ENCODE results near the gene LAMC1.

LAMC1 gene

DNA sequence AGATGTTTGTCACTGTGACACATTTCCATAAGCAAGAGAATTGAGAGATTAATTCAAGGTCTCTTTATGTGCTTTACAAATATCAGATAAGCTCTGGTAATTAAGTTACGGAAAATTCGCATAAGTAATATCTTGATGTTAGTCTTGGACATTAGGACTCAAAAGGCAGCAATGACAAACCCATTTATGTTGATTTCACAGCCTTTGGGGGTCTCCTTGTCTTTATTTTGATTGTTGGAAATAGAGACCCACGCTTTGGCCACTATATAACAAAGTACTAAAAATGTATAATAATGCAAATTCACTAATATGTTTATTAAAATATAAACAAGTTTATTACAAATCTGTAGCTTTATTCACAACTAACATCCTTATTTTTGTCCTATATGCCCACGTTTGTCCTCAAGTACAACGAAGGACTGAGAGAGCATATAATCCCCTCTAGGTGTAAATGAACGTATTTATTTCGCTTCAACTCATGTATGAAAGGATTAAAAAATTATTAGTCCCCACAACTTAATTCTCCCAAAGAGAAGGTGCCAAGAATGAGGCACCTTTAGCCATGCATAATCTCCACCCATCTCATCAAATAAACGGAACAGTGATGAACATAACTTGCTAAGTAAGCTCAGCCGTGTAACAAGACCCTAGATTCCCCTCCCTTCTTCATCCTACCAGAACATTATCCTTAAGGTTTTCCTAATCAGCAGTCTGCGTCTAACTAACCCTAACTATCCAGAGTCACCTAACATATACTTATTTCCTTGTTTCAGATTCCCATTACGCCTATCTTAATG is 1.6 kb upstream of the LAMC1 start:
- DNase-seq: no peak

DNA sequence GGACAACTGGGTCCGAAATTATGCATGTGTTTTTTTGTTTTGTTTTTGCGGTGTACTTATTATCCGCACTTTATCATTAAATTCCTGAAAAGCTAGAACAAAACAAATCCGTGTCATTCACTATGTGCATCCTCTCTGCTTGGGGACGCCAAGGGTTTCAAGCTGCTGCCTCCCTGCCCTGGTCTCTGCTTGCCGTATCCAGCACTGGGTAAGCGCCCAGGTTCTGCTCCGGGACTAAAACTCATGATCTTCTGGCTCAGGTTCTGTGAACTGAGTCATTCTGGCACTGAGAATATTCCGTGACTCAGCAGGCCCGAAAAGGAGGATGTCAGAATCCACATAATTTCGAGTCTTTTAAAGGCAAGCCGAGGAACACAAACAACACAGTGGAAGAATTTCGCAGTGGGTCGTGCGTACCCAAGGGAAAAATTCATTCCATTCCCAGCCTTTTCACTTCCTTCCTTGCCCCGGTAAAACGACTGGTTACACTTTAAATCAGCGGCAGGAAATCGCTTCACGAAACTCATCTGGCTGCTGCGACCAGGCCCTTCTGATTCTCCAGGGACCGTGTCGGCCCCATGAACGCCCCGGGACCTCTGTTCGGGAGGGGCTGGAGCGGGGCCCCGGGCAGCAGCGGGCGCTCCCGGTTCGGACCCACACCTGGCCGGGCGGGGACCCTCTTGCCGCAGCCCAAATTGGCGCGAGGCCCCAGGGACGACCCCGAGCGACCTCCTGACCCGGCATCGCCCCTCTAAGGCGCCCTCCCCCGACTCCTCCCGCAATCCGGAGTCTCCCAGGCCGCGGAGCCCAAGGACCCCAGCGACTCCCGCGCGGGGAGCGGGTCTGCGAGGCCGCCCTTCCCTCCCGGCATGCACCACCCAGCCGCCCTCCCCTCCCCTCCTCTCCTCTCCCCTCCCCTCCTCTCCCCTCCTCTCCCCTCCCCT is 746 bp upstream of the LAMC1 start:
- DNase-seq: no peak

DNA sequence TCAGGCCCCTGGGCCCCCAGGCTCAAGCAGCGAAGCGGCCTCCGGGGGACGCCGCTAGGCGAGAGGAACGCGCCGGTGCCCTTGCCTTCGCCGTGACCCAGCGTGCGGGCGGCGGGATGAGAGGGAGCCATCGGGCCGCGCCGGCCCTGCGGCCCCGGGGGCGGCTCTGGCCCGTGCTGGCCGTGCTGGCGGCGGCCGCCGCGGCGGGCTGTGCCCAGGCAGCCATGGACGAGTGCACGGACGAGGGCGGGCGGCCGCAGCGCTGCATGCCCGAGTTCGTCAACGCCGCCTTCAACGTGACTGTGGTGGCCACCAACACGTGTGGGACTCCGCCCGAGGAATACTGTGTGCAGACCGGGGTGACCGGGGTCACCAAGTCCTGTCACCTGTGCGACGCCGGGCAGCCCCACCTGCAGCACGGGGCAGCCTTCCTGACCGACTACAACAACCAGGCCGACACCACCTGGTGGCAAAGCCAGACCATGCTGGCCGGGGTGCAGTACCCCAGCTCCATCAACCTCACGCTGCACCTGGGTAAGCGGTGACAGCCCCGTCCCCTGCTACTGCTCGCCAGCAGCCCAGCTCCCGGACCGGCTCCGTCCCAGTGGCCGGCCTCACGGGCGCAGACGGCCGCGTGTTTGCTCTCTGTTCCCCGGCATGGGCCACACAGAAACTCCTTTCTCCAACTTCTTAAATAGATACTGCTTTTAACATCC is 539 bp downstream of the LAMC1 start:
- DNase-seq: no peak

DNA sequence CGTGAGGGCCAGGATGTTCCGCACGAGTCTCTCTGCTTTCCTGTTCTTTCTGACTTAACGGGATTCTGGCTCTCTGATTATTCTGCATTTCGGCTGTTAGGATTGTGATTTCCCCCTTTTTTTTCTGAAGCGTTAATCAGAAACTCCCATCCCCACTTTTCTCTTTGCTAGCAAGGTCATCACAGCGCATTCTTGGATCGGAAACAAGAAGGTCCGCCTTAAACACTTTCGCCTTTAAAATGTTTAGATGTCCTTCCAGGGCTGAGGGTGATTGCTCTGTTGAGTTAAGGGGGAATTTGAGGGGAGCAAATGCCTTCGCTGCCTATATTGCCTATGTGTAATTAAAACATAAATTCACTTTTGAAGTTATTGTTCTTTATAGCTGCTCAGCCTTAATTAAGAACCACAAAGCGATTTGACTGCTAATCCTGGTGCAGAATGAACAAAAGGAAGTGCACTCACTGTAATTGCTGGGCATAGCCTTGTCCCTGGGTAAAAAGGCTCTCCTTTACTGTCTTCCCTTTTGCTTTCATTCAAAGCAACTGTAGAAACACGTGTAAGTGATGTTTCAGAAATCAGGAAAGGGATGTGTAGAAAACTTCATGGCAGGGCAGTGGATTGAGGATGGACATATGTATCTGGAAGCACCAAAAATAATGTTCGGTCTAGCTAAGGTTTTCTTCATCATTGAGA is 1.2 kb downstream of the LAMC1 start:
- DNase-seq: no peak

DNA sequence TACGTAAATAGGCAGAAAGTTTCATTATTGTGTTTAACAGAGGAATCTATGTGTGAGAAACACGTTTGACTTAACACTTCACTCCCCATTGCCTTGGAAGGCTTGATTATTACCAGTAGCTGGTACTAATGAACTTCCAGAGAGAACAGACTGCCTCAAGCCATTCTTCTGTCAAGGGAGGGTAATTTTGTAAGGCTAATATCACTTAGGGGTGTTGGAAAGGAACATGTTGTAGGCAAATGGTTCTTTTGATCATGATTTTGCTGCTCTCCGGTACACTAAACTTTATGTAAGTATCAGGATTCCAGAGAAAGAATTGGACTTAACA is 1.8 kb downstream of the LAMC1 start:
- DNase-seq: no peak

DNA sequence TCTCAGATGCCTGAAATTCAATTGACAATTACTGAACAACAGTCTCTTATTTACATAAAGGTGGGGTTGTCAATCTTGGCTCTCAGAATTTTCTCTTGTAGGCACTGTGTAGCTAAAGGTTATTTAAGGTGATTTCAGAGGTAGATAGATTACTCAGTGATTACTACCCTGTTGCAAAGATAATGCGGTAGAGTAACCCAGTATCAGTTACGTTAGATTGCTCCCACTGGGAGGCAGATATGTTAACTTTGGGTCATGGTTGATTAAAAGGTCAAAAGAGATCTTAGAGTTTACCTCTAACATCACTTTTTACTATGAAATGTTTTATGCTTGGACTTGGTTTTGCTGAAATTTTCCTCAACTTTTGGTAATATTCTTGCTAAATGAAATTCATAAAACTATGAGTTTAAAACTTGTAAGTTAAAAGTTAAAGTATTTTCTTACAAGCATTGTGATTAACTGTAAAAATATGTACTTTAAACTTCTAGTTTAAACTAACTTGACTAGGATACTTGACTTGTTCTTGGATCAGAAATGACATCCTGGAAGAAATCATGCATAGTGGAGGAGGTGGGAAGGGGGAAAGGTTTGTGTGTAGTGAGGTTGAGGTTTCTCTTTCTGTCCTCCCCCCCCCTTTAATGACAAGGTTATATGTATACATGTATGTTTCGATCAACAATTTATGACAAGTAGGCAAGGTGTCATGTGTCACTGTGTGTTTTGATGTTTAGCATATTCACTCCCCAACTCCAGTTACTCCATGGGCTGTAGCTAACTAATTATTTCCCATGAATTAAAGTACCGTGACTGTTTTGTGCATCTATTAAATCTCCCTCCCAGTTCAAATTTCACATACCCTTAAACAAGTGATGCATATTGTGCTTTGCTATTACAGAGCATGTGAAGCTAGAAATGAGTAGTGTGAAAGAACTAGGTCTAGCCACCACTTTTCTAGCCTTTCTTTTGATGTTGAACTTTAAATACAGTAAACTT is 2.9 kb downstream of the LAMC1 start:
- DNase-seq: no peak

DNA sequence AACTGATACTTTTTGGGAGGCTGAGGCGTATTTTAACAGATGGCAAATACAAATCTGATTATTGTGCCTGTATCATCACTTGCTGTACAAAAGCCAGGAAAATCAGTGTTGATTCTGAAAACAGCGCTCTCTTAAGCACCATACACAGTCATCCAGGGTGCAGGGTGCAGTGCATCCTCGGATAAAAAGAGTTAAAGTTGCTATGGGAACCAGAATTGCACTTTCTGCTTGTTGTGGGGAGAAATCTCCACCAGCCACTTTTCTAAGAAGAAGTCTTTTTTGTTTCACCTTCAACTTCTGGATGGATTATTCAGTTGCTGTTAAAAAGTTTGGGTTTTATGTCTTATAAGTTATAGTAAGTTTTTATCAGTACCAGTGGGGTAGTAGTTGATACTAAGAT is 3.8 kb downstream of the LAMC1 start:
- DNase-seq: no peak

DNA sequence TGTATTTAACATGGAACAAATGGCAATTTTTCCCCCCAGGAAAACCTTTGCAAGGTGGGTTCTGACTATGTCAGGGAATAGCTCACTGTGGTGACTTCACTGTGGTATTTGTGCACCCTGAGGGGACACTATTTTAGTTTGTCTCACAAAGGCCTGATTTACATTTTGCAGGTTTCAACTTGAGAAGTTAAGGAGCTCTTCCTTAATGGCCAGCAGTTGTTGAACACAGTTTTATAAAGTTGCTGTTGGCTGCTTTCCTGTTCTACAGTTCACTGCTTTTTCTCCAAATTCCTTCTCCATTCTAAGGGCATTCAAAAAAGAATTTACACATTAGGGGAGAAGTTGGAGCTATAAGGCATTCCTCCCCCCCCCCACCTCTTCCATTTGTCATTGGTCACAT is 4.6 kb downstream of the LAMC1 start:
- DNase-seq: no peak

DNA sequence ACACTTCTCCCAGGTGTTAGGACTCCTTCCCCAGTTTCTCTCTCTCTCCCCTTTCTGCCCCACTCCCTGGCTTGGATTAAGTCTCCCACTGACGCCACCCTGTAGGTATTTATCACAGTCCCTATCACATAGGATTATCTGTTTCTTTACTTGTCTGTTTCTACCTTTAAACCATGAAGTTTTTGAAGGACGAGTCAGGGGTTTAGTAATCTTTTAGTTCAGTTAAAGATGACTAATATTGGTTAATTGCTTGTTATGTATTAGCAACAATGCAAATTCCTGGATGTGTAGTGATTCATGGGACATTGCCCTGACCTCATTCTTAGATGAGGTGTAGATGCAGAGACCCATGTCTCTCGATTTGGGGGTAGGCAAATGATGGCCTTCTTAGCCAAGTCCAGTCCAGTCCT is 6.4 kb downstream of the LAMC1 start:
- DNase-seq: no peak

DNA sequence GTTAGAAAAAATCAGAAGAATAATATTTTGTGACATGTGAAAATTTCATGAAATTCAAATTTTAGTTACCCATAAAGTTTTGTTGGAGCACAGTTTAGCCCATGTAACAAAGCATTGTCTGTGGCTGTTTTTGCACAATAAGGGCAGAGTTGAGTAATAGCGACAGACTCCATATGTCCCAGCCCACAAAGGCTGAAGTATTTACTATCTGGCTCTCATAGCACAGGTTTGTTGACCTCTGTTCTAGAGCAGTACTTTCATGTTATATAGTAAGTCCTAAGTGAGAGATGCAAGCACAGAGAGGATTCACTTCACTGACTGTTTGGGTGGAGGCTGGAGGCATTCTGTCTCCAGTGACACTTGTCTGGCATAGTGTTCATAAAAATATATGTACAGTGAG is 6.8 kb downstream of the LAMC1 start:
- DNase-seq: no peak

DNA sequence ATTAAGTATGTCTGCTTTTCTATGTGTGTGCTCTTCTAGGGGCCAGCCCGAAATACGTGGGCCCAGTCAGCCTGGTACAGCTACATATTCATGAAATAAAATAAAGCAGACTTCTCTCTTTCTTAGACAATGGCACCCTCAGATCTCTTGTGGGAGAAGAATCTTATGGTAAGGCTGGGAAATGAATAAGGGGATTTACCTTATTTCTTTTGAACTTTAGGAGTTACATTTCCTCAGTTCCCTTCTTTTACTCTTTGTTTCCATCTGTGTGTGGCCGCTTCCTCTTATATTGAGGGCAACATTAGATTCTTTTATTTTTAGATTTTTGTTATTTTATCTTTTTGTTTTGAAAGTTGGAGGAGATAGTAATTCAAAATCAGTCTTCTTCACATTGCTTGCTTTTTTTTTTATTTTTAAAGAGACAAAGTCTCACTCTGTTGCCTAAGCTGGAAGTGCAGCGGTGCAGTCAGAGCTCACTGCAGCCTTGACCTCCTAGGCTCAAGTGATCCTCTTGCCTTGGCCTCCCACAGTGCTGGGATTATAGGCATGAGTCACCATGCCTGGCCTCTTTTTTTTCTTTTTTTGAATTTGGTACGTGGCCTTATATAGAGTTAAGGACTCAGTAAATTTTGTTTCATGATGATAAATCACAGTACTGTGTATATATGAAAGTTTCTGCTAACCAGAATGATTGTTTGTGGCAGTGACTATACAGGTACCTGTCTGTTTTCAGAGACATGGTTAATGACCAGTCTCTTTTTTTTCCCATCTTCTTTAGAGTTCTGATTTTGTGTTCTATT is 9.1 kb downstream of the LAMC1 start:
- no peak for DNase-seq

DNA sequence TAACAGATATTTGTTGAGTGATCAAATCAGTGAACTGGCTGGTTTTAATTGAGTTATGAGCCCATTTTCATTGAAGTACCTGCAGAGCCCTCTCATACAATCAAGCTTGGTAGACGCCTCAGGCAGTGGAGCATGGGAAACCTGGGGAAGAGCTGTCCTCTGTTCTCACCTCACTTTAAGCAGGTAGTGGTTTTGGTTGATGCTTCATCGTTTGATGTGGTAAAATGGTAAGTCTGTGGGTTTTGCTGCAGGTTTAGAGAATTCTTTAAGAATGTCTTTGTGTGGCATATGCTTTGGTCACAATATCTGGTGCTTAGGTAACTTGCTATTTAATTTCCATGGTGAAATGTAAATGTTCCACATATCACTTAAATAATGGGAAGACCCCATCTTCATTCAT is 10.0 kb downstream of the LAMC1 start:
- DNase-seq: no peak

DNA sequence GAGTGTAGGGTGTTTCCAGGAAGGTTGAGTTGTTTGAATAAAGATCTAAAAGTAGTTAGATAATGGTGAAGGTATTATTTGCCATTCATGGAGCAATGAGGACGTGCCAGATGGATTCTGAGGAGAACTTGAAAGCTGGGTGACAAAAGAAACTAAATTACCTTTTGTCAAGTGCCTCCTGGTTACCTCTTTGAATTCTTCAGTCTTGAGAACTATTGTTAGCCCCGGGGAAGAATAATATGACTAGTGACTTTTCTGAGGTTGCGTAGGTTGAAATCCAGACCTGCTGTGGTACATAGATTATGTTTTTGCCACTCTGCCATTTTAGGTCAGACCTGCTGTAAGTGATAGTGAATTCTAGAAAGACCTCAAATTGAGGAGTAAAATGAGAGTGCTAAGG is 11.5 kb downstream of the LAMC1 start:
- DNase-seq: no peak

DNA sequence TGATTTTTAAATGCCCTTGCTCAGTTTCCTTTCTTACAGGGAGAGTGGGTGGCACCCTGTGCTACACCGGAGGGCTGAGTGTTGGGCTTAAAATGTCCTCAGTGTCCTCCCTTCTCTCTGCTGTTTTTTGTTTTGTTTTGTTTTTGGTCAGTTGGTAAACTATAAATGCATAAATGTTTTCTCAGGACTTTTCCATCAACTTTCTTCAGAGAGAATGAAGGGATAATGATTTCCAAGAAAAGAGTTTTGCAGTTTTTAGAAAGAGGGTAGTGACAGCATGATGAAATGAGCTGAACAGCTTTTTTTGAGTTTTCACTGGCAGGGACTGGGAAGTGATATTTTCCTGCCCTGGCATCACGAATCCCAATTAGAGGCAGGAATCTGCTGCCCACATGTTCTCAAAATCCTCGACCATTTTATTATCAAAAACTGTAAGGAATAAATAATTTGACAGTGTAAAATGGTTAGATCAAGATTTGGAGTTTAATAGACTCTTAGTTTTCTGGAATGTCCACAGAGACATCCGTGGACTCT is 15.2 kb downstream of the LAMC1 start:
- no peak for DNase-seq

DNA sequence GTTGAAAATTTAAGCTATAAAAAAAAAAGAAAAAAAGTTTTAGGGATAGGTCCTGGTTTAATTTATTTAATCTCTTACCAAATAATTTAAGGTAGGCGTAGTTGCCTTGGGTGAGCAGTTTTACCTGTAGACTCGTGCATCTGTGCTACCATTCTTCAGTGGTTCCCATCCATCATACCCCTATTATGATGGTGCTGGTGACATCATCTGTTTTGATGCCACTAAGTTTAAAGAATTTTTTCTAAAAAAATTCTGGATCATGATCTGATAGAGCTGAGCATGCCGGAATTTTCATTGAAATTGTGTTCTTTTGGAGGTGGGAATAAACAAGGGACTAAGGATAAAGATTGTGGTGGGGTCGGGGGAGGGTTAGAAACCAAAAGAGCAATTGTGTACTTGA is 15.7 kb downstream of the LAMC1 start:
- DNase-seq: no peak

DNA sequence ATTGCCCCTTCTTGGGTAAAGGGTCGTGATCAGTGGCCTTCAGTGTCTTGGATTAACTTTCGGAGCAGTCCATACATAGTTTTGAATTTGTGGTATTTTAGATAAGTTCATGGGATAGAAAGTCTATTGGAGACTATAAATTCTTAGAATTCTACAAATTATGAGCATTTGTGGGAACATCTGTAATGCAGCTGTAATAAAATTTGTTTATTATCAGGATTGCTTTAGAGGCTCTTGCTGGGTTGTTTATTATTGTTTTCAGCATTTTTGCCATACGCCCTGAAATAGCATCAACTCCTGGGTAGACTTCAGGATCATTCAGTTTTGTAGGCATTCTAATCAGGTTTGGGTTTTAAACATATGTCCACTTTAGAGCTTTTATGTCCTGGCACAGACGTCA is 16.1 kb downstream of the LAMC1 start:
- DNase-seq: no peak

DNA sequence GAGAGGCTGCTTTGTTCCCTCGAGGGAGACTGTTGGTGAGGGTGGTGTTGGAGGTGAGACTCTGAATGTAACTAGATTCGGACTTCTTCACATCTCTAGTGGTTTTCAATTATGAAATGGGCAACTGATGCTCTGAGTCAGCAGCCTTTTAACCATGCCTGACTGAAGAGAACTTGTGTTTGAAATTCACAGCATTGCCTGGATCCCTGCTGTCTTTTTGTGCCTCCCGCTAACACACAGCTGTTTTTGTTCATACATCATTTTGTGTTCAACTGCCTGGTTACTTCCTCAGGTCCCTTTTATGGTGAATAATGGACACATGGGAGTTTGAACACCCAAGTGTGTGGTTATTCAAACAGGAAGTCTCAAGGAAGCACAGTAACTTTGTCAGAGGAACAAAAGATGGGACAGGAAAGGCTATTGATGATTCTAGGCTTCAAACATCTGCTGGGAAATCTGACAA is 16.8 kb downstream of the LAMC1 start:
- no peak for DNase-seq

DNA sequence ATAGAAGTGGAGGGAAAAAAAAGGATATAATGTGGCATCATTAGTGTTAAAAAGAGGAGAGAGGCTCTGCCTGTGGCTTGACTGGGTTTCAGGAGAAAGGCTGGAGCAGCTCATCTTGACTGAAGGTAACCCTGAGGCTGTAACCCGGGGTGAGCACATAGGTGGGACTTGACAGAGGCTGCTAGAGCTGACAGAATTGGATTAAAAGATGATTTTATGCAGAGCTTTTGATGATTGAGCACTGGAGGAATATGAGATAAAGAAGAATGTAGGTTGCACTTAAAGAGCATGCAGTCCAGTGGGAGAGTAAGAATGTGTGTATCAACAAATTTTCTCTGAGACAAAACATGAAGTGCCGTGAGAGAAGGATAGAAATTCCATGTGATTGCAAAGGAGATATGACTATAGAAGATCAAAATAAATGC is 17.3 kb downstream of the LAMC1 start:
- DNase-seq: no peak

DNA sequence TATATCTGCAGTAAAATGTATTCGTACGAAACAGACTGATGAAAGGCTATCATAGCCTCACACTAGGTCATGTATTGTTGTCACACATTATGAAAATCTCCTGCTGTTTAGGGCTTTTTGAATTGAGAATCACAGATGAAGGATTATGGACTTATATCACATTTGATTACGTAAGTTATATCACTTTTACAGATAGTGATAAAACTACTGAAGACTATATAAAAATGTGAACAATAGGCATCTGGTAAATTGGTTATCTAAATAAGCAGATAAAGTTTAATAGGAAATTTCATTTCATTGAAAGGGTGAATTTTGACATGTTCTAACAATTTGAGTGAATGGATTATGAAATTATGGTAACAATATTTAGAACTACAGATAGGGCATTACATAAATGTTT is 20.0 kb downstream of the LAMC1 start:
- DNase-seq: no peak

All from effector CD4-positive, alpha-beta T cell (primary cell).